Thoracic aorta (tissue), 2 donors: ENCODE measurements around the gene C6orf120. TPM values are rescaled to one million over a fixed set of nuclear protein-coding genes. Genes with fewer than 3 reads are reported as not detected.
"Not testable (repeated sequence)": the region's sequence is repeated elsewhere in the genome, so short reads cannot be mapped to it uniquely, and the experiment has no call there.

ENCODE experiments used
- ATAC-seq: fragments of 150-250 bp; one replicate; pipeline ENCODE4 v1.8.0; 2017; ENCODE audit warnings: low read depth; ENCODE audit not compliant: insufficient number of reproducible peaks, low FRiP score
- DNase-seq: peaks from one replicate; pipeline ENCODE4 v3.0.0-alpha.2; 2020; ENCODE audit warnings: low spot score
- H3K27ac ChIP-seq, 2 donors: fragments of 200-600 bp; sonication (generic); 1 replicate in 1 of 2; 2 replicates in 1 of 2; pipeline ENCODE4 v1.5.1; 2016; ENCODE audit warnings: mild to moderate bottlenecking in 2 of 2, moderate library complexity in 2 of 2
- H3K27me3 ChIP-seq: fragments of 200-600 bp; sonication (generic); replicated peaks from 2 replicates; pipeline ENCODE4 v1.6.0; 2016; ENCODE audit warnings: mild to moderate bottlenecking; ENCODE audit not compliant: insufficient read depth
- H3K36me3 ChIP-seq: fragments of 200-600 bp; sonication (generic); one replicate; pipeline ENCODE4 v1.5.1; 2016
- H3K4me1 ChIP-seq, 2 donors: fragments of 200-600 bp; sonication (generic); 1 replicate in 1 of 2; 2 replicates in 1 of 2; pipeline versions ENCODE4 v1.5.1 to v1.6.0; 2016; ENCODE audit warnings: low read depth in 2 of 2, mild to moderate bottlenecking in 1 of 2; ENCODE audit not compliant: control insufficient read depth in 1 of 2
- H3K4me3 ChIP-seq: fragments of 200-600 bp; sonication (generic); 2 replicates; pipeline ENCODE4 v1.5.1; 2016; ENCODE audit warnings: mild to moderate bottlenecking
- H3K9me3 ChIP-seq: fragments of 200-600 bp; sonication (generic); 2 replicates; pipeline ENCODE4 v1.5.1; 2016
- total RNA-seq, 2 donors: library from RNA; depleted of rRNA; stranded (reverse); fragments of >200 nt; gene quantifications; one replicate each; pipeline versions ENCODE4 v1.1.0 to v1.2.3, GENCODE V29; 2016
- TF ChIP-seq, protein P1 (sequence below): fragments of 200-600 bp; sonication (generic); IDR thresholded peaks from one replicate; pipeline ENCODE4 v1.5.1; 2019; ENCODE audit warnings: antibody characterized with exemption

Gene C6orf120
- total RNA-seq, 2 donors from 2014 or later, result 30.0 to 37.5 TPM

DNA sequence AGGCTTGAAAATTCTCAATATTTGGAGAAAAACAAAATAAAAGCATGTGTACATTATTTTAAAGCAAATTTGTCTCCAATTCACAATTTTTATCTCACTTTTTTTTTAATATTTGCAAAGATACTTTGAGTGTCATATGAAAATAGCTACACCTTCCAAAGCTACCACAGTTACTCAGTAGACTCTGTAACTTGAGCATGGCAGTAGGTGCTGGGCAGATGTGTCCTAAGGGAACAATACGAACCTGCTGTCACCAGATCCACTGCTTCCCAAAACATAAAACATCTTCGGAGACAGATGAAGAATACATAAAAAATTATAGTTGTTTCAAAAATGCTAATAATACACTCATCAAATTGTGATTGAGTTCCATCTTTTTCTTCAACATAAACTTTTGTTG is 10.7 kb upstream of the C6orf120 start:
- ATAC-seq (no peak), DNase-seq (no peak)
- H3K9me3 ChIP-seq, result peaks cover 3% of the 10 kb centered on the region
- no peaks in the 10 kb centered on the region for H3K4me1 ChIP-seq
- H3K27ac ChIP-seq, result no peak overlapping the region
- H3K4me3 ChIP-seq, result no peak overlapping the region
- H3K27me3 ChIP-seq, result no peaks in the 10 kb centered on the region
- peaks cover 6% of the 10 kb centered on the region for H3K36me3 ChIP-seq
- TF ChIP-seq, protein P1, sequence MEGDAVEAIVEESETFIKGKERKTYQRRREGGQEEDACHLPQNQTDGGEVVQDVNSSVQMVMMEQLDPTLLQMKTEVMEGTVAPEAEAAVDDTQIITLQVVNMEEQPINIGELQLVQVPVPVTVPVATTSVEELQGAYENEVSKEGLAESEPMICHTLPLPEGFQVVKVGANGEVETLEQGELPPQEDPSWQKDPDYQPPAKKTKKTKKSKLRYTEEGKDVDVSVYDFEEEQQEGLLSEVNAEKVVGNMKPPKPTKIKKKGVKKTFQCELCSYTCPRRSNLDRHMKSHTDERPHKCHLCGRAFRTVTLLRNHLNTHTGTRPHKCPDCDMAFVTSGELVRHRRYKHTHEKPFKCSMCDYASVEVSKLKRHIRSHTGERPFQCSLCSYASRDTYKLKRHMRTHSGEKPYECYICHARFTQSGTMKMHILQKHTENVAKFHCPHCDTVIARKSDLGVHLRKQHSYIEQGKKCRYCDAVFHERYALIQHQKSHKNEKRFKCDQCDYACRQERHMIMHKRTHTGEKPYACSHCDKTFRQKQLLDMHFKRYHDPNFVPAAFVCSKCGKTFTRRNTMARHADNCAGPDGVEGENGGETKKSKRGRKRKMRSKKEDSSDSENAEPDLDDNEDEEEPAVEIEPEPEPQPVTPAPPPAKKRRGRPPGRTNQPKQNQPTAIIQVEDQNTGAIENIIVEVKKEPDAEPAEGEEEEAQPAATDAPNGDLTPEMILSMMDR, result no peak

DNA sequence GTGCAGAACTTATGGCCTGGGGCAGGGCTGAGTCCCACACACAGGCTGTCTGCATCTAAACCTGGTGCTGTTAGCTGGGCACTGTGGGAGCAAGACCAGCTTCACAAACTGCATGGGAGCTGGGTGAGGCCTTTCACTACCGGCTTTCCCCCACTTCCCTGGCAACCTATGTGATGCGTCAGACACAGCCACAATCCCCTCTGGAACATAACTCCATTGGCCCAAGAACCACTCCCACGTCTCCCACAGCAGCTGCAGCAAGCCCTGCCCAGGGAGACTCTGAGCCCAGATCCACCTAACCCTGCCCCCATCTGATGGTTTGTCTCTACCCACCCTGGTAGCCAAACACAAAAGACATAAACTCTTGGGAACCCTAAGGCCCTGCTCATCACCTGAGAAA is 9.4 kb upstream of the C6orf120 start:
- Histone ChIP-seq H3K27me3 (no peaks in the 10 kb centered on the region), H3K36me3 (peaks cover 2% of the 10 kb centered on the region), H3K9me3 (peaks cover 3% of the 10 kb centered on the region), H3K27ac (no peak overlapping the region), H3K4me1 (no peaks in the 10 kb centered on the region), H3K4me3 (no peak overlapping the region)
- ATAC-seq (no peak), DNase-seq (no peak)
- TF ChIP-seq, protein P1, result no peak

DNA sequence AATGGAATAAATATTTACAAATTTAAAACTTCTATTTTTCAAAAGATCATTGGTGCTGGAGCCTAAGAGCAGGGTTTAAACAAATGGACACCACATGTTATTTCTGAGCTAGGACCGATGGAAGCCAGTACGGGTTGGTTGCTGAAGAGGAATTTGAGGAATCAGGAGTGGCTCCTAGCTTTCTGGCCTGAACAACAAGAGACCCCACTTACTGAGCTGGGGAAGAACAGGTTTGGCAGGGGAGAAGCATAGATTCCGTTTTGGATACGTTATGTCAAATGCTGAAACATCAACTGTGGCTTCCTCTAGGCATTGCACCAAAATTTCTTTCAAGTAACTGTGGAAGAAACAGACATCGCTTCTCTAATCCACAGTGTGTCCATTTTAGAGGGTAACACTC is 6.8 kb upstream of the C6orf120 start:
- ATAC-seq, result no peak
- no peak overlapping the region for H3K4me3 ChIP-seq
- TF ChIP-seq, protein P1, result no peak
- no peaks in the 10 kb centered on the region for H3K4me1 ChIP-seq
- H3K36me3 ChIP-seq, result no peaks in the 10 kb centered on the region
- H3K9me3 ChIP-seq, result peaks cover 3% of the 10 kb centered on the region
- DNase-seq, result no peak
- H3K27me3 ChIP-seq, result no peaks in the 10 kb centered on the region
- no peak overlapping the region for H3K27ac ChIP-seq

DNA sequence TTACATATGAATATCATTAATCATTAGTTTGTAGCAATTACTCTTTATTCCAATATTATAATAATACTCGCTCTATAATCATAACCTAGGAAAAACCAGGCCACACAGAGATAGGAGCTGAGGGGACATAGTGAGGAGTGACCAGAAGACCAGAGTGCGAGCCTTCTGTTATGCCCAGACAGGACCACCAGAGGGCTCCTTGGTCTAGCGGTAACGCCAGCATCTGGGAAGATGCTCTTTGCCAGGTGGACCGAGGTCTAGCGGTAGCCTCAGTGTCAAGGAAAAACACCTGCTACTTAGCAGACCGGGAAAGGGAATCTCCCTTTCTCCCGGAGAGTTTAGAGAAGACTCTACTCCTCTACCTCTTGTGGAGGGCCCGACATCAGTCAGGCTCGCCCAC is 4.8 kb upstream of the C6orf120 start:
- H3K4me3 ChIP-seq, ATAC-seq, H3K27ac ChIP-seq, H3K9me3 ChIP-seq, H3K27me3 ChIP-seq, DNase-seq, H3K36me3 ChIP-seq: not testable (repeated sequence)
- TF ChIP-seq, protein P1, result peak; percentile 32
- H3K4me1 ChIP-seq, result peaks cover 6 to 10% of the 10 kb centered on the region in 2 donors

DNA sequence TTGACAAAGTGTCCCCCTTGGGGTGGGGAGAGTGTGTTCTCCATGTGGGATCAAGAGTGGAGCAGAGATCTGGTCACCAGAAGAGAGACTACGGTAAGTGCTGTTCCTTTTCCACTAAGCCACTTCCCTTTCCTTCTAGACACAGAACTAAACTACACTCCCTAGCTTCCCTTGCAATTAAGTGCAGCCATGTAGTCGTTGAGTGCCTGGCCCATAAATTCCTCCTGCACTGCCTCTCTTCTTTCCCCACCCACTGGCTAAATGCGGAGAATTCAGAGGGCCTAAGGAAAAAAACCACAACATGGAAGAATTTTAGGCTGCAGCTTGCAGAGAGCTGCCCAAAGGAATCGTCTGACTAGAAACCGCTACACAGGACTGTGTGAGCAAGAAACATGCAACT is 1.6 kb upstream of the C6orf120 start:
- Histone ChIP-seq H3K36me3 (no peaks in the 10 kb centered on the region), H3K4me1 (peaks cover 24 to 28% of the 10 kb centered on the region in 2 donors), H3K9me3 (no peaks in the 10 kb centered on the region), H3K27ac (no peak overlapping the region), H3K4me3 (peak overlapping the region; percentile 89), H3K27me3 (no peaks in the 10 kb centered on the region)
- ATAC-seq, result no peak
- no peak for DNase-seq
- TF ChIP-seq, protein P1, result no peak
